T-helper 2 cell treated with Interferon-gamma antibody and Interleukin-4, amounts not matched to agents 5 μg/mL and 100 μg/mL, for 36 hours (primary cell): Measurements from ENCODE around the gene SREBF2.

ENCODE experiments used
- DNase-seq: peaks from one replicate; pipeline ENCODE4 v3.0.0; 2021; ENCODE audit warnings: low spot score
- H3K27ac Mint-ChIP-seq: one replicate; pipeline ENCODE4 v1.8.0; 2021; ENCODE audit warnings: mild to moderate bottlenecking, mixed read lengths
- H3K27me3 Mint-ChIP-seq: one replicate; pipeline ENCODE4 v1.8.0; 2021; ENCODE audit warnings: low read depth, mixed read lengths
- H3K36me3 Mint-ChIP-seq: one replicate; pipeline ENCODE4 v1.8.0; 2021; ENCODE audit warnings: low read depth, mixed read lengths
- H3K4me1 Mint-ChIP-seq: one replicate; pipeline ENCODE4 v1.8.0; 2021; ENCODE audit warnings: low read depth, mixed read lengths
- H3K4me3 Mint-ChIP-seq: one replicate; pipeline ENCODE4 v1.8.0; 2022; ENCODE audit warnings: mild to moderate bottlenecking, moderate library complexity, mixed read lengths
- H3K9me3 Mint-ChIP-seq: one replicate; pipeline ENCODE4 v1.8.0; 2021; ENCODE audit warnings: mixed read lengths

SREBF2 gene

GRCh38 chr22:41906822-41907221 is 73.9 kb downstream of the SREBF2 start:
- Mint-ChIP-seq H3K27me3 (peaks cover 14% of the 10 kb centered on the region), H3K36me3 (peaks cover 25% of the 10 kb centered on the region), H3K9me3 (no peaks in the 10 kb centered on the region), H3K4me1 (peaks cover 22% of the 10 kb centered on the region), H3K4me3 (no peak overlapping the region), H3K27ac (no peak overlapping the region)
- no peak for DNase-seq

GRCh38 chr22:41907436-41908401 is 74.8 kb downstream of the SREBF2 start:
- Mint-ChIP-seq H3K36me3 (peaks cover 20% of the 10 kb centered on the region), H3K4me3 (no peak overlapping the region), H3K27ac (peak overlapping the region; percentile 31), H3K4me1 (peaks cover 22% of the 10 kb centered on the region), H3K9me3 (no peaks in the 10 kb centered on the region), H3K27me3 (peaks cover 23% of the 10 kb centered on the region)
- DNase-seq, result no peak

- no peaks in the 10 kb centered on the region for H3K9me3 Mint-ChIP-seq
- H3K27me3 Mint-ChIP-seq, result peaks cover 32% of the 10 kb centered on the region
- no peak for DNase-seq
- H3K4me3 Mint-ChIP-seq, result peak overlapping the region; percentile 71
- peaks cover 19% of the 10 kb centered on the region for H3K36me3 Mint-ChIP-seq
- H3K4me1 Mint-ChIP-seq, result peaks cover 22% of the 10 kb centered on the region
- H3K27ac Mint-ChIP-seq, result peak overlapping the region; percentile 52
Observed at GRCh38 chr22:41908411-41909309, 75.8 kb downstream of the SREBF2 start.

- peaks cover 22% of the 10 kb centered on the region for H3K4me1 Mint-ChIP-seq
- H3K27me3 Mint-ChIP-seq, result peaks cover 32% of the 10 kb centered on the region
- peak overlapping the region; percentile 15 for H3K4me3 Mint-ChIP-seq
- H3K36me3 Mint-ChIP-seq, result peaks cover 12% of the 10 kb centered on the region
- DNase-seq, result no peak
- no peaks in the 10 kb centered on the region for H3K9me3 Mint-ChIP-seq
- no peak overlapping the region for H3K27ac Mint-ChIP-seq
Observed at GRCh38 chr22:41909310-41910049, 76.6 kb downstream of the SREBF2 start.

- Mint-ChIP-seq H3K27ac (no peak overlapping the region), H3K4me1 (peaks cover 22% of the 10 kb centered on the region), H3K27me3 (peaks cover 33% of the 10 kb centered on the region), H3K9me3 (no peaks in the 10 kb centered on the region), H3K36me3 (peaks cover 12% of the 10 kb centered on the region), H3K4me3 (peak overlapping the region; percentile 40)
- DNase-seq, result no peak
Observed at GRCh38 chr22:41910050-41911000, 77.4 kb downstream of the SREBF2 start.

GRCh38 chr22:41911001-41911611 is 78.2 kb downstream of the SREBF2 start:
- Mint-ChIP-seq H3K9me3 (no peaks in the 10 kb centered on the region), H3K27ac (no peak overlapping the region), H3K27me3 (peaks cover 41% of the 10 kb centered on the region), H3K4me1 (peaks cover 20% of the 10 kb centered on the region), H3K4me3 (no peak overlapping the region), H3K36me3 (peaks cover 9% of the 10 kb centered on the region)
- no peak for DNase-seq

- DNase-seq, result no peak
- Mint-ChIP-seq H3K4me3 (no peak overlapping the region), H3K4me1 (peaks cover 20% of the 10 kb centered on the region), H3K36me3 (peaks cover 6% of the 10 kb centered on the region), H3K27ac (peak overlapping the region; percentile 26), H3K27me3 (peaks cover 54% of the 10 kb centered on the region), H3K9me3 (no peaks in the 10 kb centered on the region)
Observed at GRCh38 chr22:41912338-41913039, 79.6 kb downstream of the SREBF2 start.

GRCh38 chr22:41913040-41913719 is 80.3 kb downstream of the SREBF2 start:
- H3K27ac Mint-ChIP-seq, result peak overlapping the region; percentile 63
- peaks cover 15% of the 10 kb centered on the region for H3K4me1 Mint-ChIP-seq
- H3K36me3 Mint-ChIP-seq, result peaks cover 4% of the 10 kb centered on the region
- no peaks in the 10 kb centered on the region for H3K9me3 Mint-ChIP-seq
- peak overlapping the region; percentile 61 for H3K4me3 Mint-ChIP-seq
- DNase-seq, result no peak
- peaks cover 55% of the 10 kb centered on the region for H3K27me3 Mint-ChIP-seq

- Mint-ChIP-seq H3K27ac (no peak overlapping the region), H3K4me3 (no peak overlapping the region), H3K27me3 (peaks cover 54% of the 10 kb centered on the region), H3K4me1 (peaks cover 9% of the 10 kb centered on the region), H3K36me3 (no peaks in the 10 kb centered on the region), H3K9me3 (no peaks in the 10 kb centered on the region)
- DNase-seq, result no peak
Observed at GRCh38 chr22:41913842-41914534, 81.1 kb downstream of the SREBF2 start.

GRCh38 chr22:41914611-41915034 is 81.7 kb downstream of the SREBF2 start:
- Mint-ChIP-seq H3K27me3 (peaks cover 50% of the 10 kb centered on the region), H3K4me1 (peaks cover 9% of the 10 kb centered on the region), H3K4me3 (no peak overlapping the region), H3K36me3 (no peaks in the 10 kb centered on the region), H3K27ac (no peak overlapping the region), H3K9me3 (no peaks in the 10 kb centered on the region)
- DNase-seq, result no peak
